Kidney (tissue), 14 donors: ENCODE measurements around the gene CPT1A. TPM values are rescaled to one million over a fixed set of nuclear protein-coding genes. Genes with fewer than 3 reads are reported as not detected.

ENCODE experiments used
- DNase-seq, 5 donors: peaks; one replicate each; pipeline ENCODE4 v3.0.0-alpha.2; 2013 to 2020
- FAIRE-seq: peaks from 2 replicates; lab custom pipeline; 2012; peaks lifted over from hg19 to GRCh38; lab: Jason Lieb, UNC
- H3K27ac ChIP-seq, 2 donors: one replicate each; pipeline ENCODE4 v1.7.0; 2013; ENCODE audit warnings: low read depth in 2 of 2, low read length in 2 of 2, inconsistent platforms in 1 of 2
- H3K27me3 ChIP-seq: one replicate; pipeline ENCODE4 v1.7.1; 2013; ENCODE audit warnings: low read length, inconsistent platforms; ENCODE audit not compliant: control insufficient read depth, insufficient read depth
- H3K36me3 ChIP-seq, 3 donors: one replicate each; pipeline versions ENCODE4 v1.7.0 to v1.7.1; 2013; ENCODE audit warnings: low read length in 3 of 3, control low read depth in 1 of 3, inconsistent platforms in 1 of 3; ENCODE audit not compliant: insufficient read depth in 3 of 3, control insufficient read depth in 2 of 3
- H3K4me1 ChIP-seq, 3 donors: one replicate each; pipeline versions ENCODE4 v1.7.0 to v1.7.1; 2013; ENCODE audit warnings: low read length in 3 of 3, inconsistent platforms in 1 of 3, low read depth in 1 of 3; ENCODE audit not compliant: control insufficient read depth in 2 of 3, insufficient read depth in 2 of 3
- H3K4me3 ChIP-seq, 3 donors: one replicate each; pipeline versions ENCODE4 v1.7.0 to v1.8.1; 2013; ENCODE audit warnings: low read length in 3 of 3, control low read depth in 1 of 3, inconsistent platforms in 1 of 3
- H3K9ac ChIP-seq, 3 donors: one replicate each; pipeline versions ENCODE4 v1.7.0 to v1.7.1; 2013; ENCODE audit warnings: low read length in 3 of 3, control low read depth in 1 of 3, inconsistent platforms in 1 of 3
- H3K9me3 ChIP-seq, 3 donors: one replicate each; pipeline versions ENCODE4 v1.7.0 to v1.7.1; 2013; ENCODE audit warnings: low read length in 3 of 3, control low read depth in 1 of 3, inconsistent platforms in 1 of 3; ENCODE audit not compliant: control insufficient read depth in 2 of 3, insufficient read depth in 1 of 3
- CTCF ChIP-seq: IDR thresholded peaks from 3 replicates; pipeline ENCODE4 v1.5.1; 2012; ENCODE audit warnings: mild to moderate bottlenecking, moderate library complexity, borderline replicate concordance; ENCODE audit not compliant: insufficient read depth; ENCODE audit errors: extremely low read depth
- intact Hi-C: fragments of 100-400 bp; cut with DNase I; formaldehyde crosslinking; loops from one replicate; pipeline ENCODE4 v1.11.1; 2022
- polyA plus RNA-seq: library from polyadenylated mRNA; stranded (reverse); fragments of 350-450 nt; fragmentation: Illumina TruSeq; extraction: RNeasy Lipid Tissue Mini Kit (QIAGEN cat#74804); gene quantifications from one replicate; pipeline ENCODE4 v1.2.3, GENCODE V29; 2014; ENCODE audit warnings: low read depth, low replicate concordance; ENCODE audit not compliant: insufficient read depth
- total RNA-seq: library from RNA; stranded (reverse); fragmentation: NEBNext Ultra II Directional; extraction: Animal tissue kit (Norgen Biotek cat#: 25700); gene quantifications from one replicate; pipeline ENCODE4 v1.2.1, GENCODE V29; 2021
- donor health status: control.
- donor health status: control.
- donor health status: control.
- donor health status: control.
- donor health status: control.
- donor health status: DM: yes; HTN: yes; CAD: no.
- donor health status: Normal renal cell carcinoma (clear cell type).

Gene CPT1A
- total and polyA plus RNA-seq, 2 donors from 2014 or later = 51.3 to 61.5 TPM

GRCh38 chr11:68816917-68817419 is 24.7 kb downstream of the CPT1A start:
- Histone ChIP-seq H3K4me1 (peaks cover 0 to 4% (median 0%) of the 10 kb centered on the region in 3 donors), H3K27ac (no peak overlapping the region), H3K36me3 (peaks cover 0 to 24% (median 15%) of the 10 kb centered on the region in 3 donors), H3K9ac (no peak overlapping the region), H3K4me3 (no peak overlapping the region), H3K9me3 (no peaks in the 10 kb centered on the region), H3K27me3 (no peaks in the 10 kb centered on the region)
- no peak for TF ChIP-seq CTCF
- intact Hi-C loops = no loop called here
- no peak for FAIRE-seq
- DNase-seq = no peak

GRCh38 chr11:68816251-68816776 is 25.4 kb downstream of the CPT1A start:
- Histone ChIP-seq H3K4me1 (peaks cover 0 to 4% (median 0%) of the 10 kb centered on the region in 3 donors), H3K36me3 (peaks cover 0 to 30% (median 17%) of the 10 kb centered on the region in 3 donors), H3K4me3 (no peak overlapping the region), H3K27me3 (no peaks in the 10 kb centered on the region), H3K9ac (no peak overlapping the region), H3K27ac (no peak overlapping the region), H3K9me3 (no peaks in the 10 kb centered on the region)
- no peak for TF ChIP-seq CTCF
- no peak for FAIRE-seq
- DNase-seq = no peak
- intact Hi-C loops = no loop called here

GRCh38 chr11:68813773-68814172 is 27.9 kb downstream of the CPT1A start:
- Histone ChIP-seq H3K9me3 (no peaks in the 10 kb centered on the region), H3K4me1 (peaks cover 0 to 4% (median 0%) of the 10 kb centered on the region in 3 donors), H3K27ac (no peak overlapping the region), H3K36me3 (peaks cover 0 to 34% (median 20%) of the 10 kb centered on the region in 3 donors), H3K4me3 (no peak overlapping the region), H3K9ac (no peak overlapping the region), H3K27me3 (no peaks in the 10 kb centered on the region)
- FAIRE-seq (no peak), DNase-seq (no peak)
- intact Hi-C loops = no loop called here
- no peak for TF ChIP-seq CTCF

GRCh38 chr11:68812526-68812925 is 29.2 kb downstream of the CPT1A start:
- no peak for FAIRE-seq
- intact Hi-C loops = no loop called here
- no peak overlapping the region for H3K27ac ChIP-seq
- H3K4me1 ChIP-seq = peaks cover 0 to 4% (median 0%) of the 10 kb centered on the region in 3 donors
- no peak for DNase-seq
- H3K27me3 ChIP-seq = no peaks in the 10 kb centered on the region
- H3K36me3 ChIP-seq = peaks cover 0 to 34% (median 20%) of the 10 kb centered on the region in 3 donors
- no peak overlapping the region for H3K4me3 ChIP-seq
- no peak for TF ChIP-seq CTCF
- no peak overlapping the region for H3K9ac ChIP-seq
- H3K9me3 ChIP-seq = no peaks in the 10 kb centered on the region
